ENCODE results near the gene FGD4. TPM values are rescaled to one million over a fixed set of nuclear protein-coding genes. Genes with fewer than 3 reads are reported as not detected.

FGD4 gene
- total RNA-seq, 4 donors from 2014 or later: 85.8 to 135 (median 123) TPM

- Histone ChIP-seq H3K36me3 (no peaks in the 10 kb centered on the region), H3K4me3 (no peak overlapping the region), H3K27ac (no peak overlapping the region), H3K4me1 (peaks cover 0 to 6% (median 0%) of the 10 kb centered on the region in 4 donors), H3K27me3 (no peaks in the 10 kb centered on the region), H3K9me3 (no peaks in the 10 kb centered on the region)
- TF ChIP-seq POLR2A (IDR thresholded peaks at IDR 0.05) (no peak), CTCF (IDR thresholded peaks at IDR 0.05) (no peak)
- no peak for DNase-seq
These were observed 72.2 kb downstream of the FGD4 start for GRCh38 chr12:32471591-32472001.

- DNase-seq: no peak
- TF ChIP-seq POLR2A (IDR thresholded peaks at IDR 0.05) (no peak), CTCF (IDR thresholded peaks at IDR 0.05) (no peak)
- no peaks in the 10 kb centered on the region for H3K9me3 ChIP-seq
- H3K27me3 ChIP-seq: no peaks in the 10 kb centered on the region
- peaks cover 0 to 10% (median 0%) of the 10 kb centered on the region in 4 donors for H3K4me1 ChIP-seq
- H3K36me3 ChIP-seq: no peaks in the 10 kb centered on the region
- H3K27ac ChIP-seq: no peak overlapping the region
- no peak overlapping the region for H3K4me3 ChIP-seq
These were observed 76.4 kb downstream of the FGD4 start for GRCh38 chr12:32475724-32476123.

GRCh38 chr12:32476446-32476845 lies 77.1 kb downstream of the FGD4 start:
- DNase-seq: no peak
- Histone ChIP-seq H3K27ac (no peak overlapping the region), H3K9me3 (no peaks in the 10 kb centered on the region), H3K4me1 (peaks cover 0 to 6% (median 0%) of the 10 kb centered on the region in 4 donors), H3K36me3 (no peaks in the 10 kb centered on the region), H3K4me3 (no peak overlapping the region), H3K27me3 (no peaks in the 10 kb centered on the region)
- no peak for TF ChIP-seq CTCF (IDR thresholded peaks at IDR 0.05)
- no peak for TF ChIP-seq POLR2A (IDR thresholded peaks at IDR 0.05)

- Histone ChIP-seq H3K4me3 (no peak overlapping the region), H3K36me3 (no peaks in the 10 kb centered on the region), H3K27me3 (no peaks in the 10 kb centered on the region), H3K4me1 (peaks cover 0 to 6% (median 0%) of the 10 kb centered on the region in 4 donors), H3K27ac (no peak overlapping the region), H3K9me3 (no peaks in the 10 kb centered on the region)
- TF ChIP-seq CTCF (IDR thresholded peaks at IDR 0.05): no peak
- no peak for TF ChIP-seq POLR2A (IDR thresholded peaks at IDR 0.05)
- no peak for DNase-seq
These were observed 78.4 kb downstream of the FGD4 start for GRCh38 chr12:32477714-32478113.

- peak overlapping the region in 2 of 4 donors; percentile 8 to 22 for H3K27ac ChIP-seq
These were observed 78.8 kb downstream of the FGD4 start for GRCh38 chr12:32478166-32478565.

More at GRCh38 chr12:32478166-32478565, 78.8 kb downstream of the FGD4 start:
- no peak for DNase-seq
- H3K27me3 ChIP-seq: no peaks in the 10 kb centered on the region
- no peaks in the 10 kb centered on the region for H3K9me3 ChIP-seq
- no peaks in the 10 kb centered on the region for H3K36me3 ChIP-seq
- no peak overlapping the region for H3K4me3 ChIP-seq
- no peak for TF ChIP-seq POLR2A (IDR thresholded peaks at IDR 0.05)
- TF ChIP-seq CTCF (IDR thresholded peaks at IDR 0.05): no peak
- H3K4me1 ChIP-seq: peaks cover 0 to 6% (median 0%) of the 10 kb centered on the region in 4 donors
